K562 (cell line): ENCODE data around the gene RHOBTB3. TPM values are rescaled to one million over a fixed set of nuclear protein-coding genes. Genes with fewer than 3 reads are reported as not detected.

Source experiments
- CEBPG ChIP-seq, 3 experiments: fragments of 200-800 bp in 1 of 3; sonication (Bioruptor generic) in 1 of 3; sonication (generic) in 1 of 3; formaldehyde crosslinking in 1 of 3; IDR thresholded peaks in 2 of 3; conservative IDR thresholded peaks in 1 of 3; 2 replicates each; pipeline versions ENCODE4 v1.6.1 to v1.8.0; 2016 to 2022; ENCODE audit warnings: missing compliant biosample characterization in 2 of 3, missing genetic modification characterization in 2 of 3, mild to moderate bottlenecking in 1 of 3, missing genetic modification reagents in 1 of 3
- L3MBTL2 ChIP-seq: fragments of 450-650 bp; IDR thresholded peaks from 2 replicates; pipeline ENCODE4 v1.6.1; 2016; ENCODE audit warnings: mild to moderate bottlenecking, moderate library complexity
- NFE2 ChIP-seq: IDR thresholded peaks from 2 replicates; pipeline ENCODE4 v1.6.1; 2014; ENCODE audit warnings: antibody characterized with exemption, low read depth
- NRF1 ChIP-seq, 2 experiments: fragments of 450-650 bp; IDR thresholded peaks in 1 of 2; conservative IDR thresholded peaks in 1 of 2; 2 replicates each; pipeline ENCODE4 v1.6.1; 2014; ENCODE audit warnings: mild to moderate bottlenecking in 2 of 2
- RBM25 ChIP-seq: fragments of 200-400 bp; formaldehyde crosslinking; IDR thresholded peaks from 2 replicates; pipeline ENCODE4 v1.6.1; 2018; ENCODE audit warnings: low read length, low read depth, moderate library complexity; ENCODE audit not compliant: severe bottlenecking
- SAP30 ChIP-seq: fragments of 200-600 bp; sonication (generic); IDR thresholded peaks from 2 replicates; pipeline ENCODE4 v1.6.1; 2012; ENCODE audit warnings: borderline replicate concordance, low read depth, mild to moderate bottlenecking, moderate library complexity, low read length, control low read depth, inconsistent platforms; ENCODE audit not compliant: insufficient read depth, poor library complexity, severe bottlenecking
- polyA plus RNA-seq, 8 experiments: library from polyadenylated mRNA; depleted of rRNA in 4 of 8; stranded (reverse) in 5 of 8; unstranded in 3 of 8; fragments of >200 nt; fragmentation: Nextera tagmentation in 2 of 8; fragmentation: Illumina TruSeq in 1 of 8; extraction: Ambion mirVana in 2 of 8; extraction: Trizol in 1 of 8; gene quantifications; 2 replicates each; pipeline versions ENCODE4 v1.2.1 to v1.2.3, GENCODE V29; 2011 to 2014; ENCODE audit warnings: inconsistent platforms in 1 of 8, missing spikeins in 1 of 8
- total RNA-seq, 7 experiments: library from RNA; depleted of rRNA in 6 of 7; stranded (reverse); fragments of >200 nt in 6 of 7; fragmentation: Illumina TruSeq in 2 of 7; extraction: Trizol in 2 of 7; gene quantifications; 2 replicates each; pipeline versions ENCODE4 v1.2.1 to v1.2.3, GENCODE V29; 2011 to 2021; ENCODE audit warnings: low replicate concordance in 1 of 7
- TF ChIP-seq, protein P1 (sequence below): IDR thresholded peaks from 3 replicates; pipeline ENCODE4 v1.6.1; 2011; ENCODE audit warnings: borderline replicate concordance, mild to moderate bottlenecking, moderate library complexity; ENCODE audit not compliant: insufficient read length; ENCODE audit errors: extremely low read depth

RHOBTB3 gene
- total and polyA plus RNA-seq, 9 of the 15 experiments (the other 6 are each of a cell fraction or from before 2014, with no cell fraction given) = 39.7 to 143 (median 115) TPM

DNA sequence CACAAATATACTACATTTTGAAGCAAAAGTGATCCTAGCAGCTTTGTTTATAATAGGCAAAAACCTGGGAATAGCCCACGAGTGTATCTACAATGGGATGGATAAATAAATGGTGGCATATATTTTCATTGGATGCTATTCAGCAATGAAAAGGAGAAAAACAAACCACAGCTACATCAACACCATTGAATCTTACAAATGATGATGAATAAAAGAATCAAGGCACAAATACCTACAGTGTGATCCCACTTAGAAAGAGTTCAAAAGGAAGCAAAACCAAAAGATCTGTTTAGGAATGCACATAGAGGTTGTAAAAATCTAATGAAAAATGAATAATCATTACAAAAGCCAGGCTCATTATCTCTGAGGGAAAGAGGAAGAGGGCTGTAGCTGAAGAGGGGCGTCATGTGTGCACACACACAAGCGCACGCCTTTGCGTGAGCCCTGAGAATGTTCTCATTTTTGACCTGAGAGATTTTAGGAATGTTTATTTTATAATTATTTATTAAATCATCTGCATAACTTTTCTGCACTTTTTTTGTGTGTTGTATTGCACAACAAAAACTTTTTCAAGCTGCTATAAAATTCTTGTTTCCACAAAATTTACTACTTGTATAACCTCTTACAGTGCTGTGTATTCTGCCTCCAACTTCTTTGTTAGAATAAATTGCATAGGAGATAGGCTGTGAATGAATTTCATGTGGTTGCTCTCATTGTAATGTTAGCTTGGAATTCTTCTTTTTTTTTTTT lies 5.9 kb upstream of the RHOBTB3 start (continued):
- TF ChIP-seq, protein P1, sequence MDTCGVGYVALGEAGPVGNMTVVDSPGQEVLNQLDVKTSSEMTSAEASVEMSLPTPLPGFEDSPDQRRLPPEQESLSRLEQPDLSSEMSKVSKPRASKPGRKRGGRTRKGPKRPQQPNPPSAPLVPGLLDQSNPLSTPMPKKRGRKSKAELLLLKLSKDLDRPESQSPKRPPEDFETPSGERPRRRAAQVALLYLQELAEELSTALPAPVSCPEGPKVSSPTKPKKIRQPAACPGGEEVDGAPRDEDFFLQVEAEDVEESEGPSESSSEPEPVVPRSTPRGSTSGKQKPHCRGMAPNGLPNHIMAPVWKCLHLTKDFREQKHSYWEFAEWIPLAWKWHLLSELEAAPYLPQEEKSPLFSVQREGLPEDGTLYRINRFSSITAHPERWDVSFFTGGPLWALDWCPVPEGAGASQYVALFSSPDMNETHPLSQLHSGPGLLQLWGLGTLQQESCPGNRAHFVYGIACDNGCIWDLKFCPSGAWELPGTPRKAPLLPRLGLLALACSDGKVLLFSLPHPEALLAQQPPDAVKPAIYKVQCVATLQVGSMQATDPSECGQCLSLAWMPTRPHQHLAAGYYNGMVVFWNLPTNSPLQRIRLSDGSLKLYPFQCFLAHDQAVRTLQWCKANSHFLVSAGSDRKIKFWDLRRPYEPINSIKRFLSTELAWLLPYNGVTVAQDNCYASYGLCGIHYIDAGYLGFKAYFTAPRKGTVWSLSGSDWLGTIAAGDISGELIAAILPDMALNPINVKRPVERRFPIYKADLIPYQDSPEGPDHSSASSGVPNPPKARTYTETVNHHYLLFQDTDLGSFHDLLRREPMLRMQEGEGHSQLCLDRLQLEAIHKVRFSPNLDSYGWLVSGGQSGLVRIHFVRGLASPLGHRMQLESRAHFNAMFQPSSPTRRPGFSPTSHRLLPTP = no peak
- TF ChIP-seq NFE2 = no peak
- TF ChIP-seq SAP30 = no peak
- TF ChIP-seq RBM25 = no peak
- TF ChIP-seq L3MBTL2 = peak; percentile 17; the same call in 1 of the 2 replicates
- TF ChIP-seq CEBPG (CRISPR knock-in tag; IDR thresholded peaks at IDR 0.05) = no peak
- peak; percentile 49 to 52; a peak in 3 of 4 replicates for TF ChIP-seq CEBPG (tag; conservative IDR thresholded peaks at IDR 0.05 in 1 of 2, IDR thresholded peaks at IDR 0.05 in 1 of 2)
- peak in 1 of 2 experiments; percentile 50; a peak in 2 of 4 replicates for TF ChIP-seq NRF1 (conservative IDR thresholded peaks at IDR 0.05 in 1 of 2, IDR thresholded peaks at IDR 0.05 in 1 of 2)
